SH-SY5Y (cell line): ENCODE measurements around the gene STK32C.
A peak's percentile ranks its signal among the peaks of the same experiment; 100 is the strongest.

Experiments used
- GATA2 ChIP-seq: IDR thresholded peaks from 2 replicates; pipeline ENCODE4 v1.6.1; 2011; ENCODE audit warnings: mild to moderate bottlenecking, low read depth, low read length
- GATA3 ChIP-seq: IDR thresholded peaks from 2 replicates; pipeline ENCODE4 v1.6.1; 2011; ENCODE audit warnings: low read depth, mild to moderate bottlenecking, low read length, moderate library complexity

STK32C gene

DNA sequence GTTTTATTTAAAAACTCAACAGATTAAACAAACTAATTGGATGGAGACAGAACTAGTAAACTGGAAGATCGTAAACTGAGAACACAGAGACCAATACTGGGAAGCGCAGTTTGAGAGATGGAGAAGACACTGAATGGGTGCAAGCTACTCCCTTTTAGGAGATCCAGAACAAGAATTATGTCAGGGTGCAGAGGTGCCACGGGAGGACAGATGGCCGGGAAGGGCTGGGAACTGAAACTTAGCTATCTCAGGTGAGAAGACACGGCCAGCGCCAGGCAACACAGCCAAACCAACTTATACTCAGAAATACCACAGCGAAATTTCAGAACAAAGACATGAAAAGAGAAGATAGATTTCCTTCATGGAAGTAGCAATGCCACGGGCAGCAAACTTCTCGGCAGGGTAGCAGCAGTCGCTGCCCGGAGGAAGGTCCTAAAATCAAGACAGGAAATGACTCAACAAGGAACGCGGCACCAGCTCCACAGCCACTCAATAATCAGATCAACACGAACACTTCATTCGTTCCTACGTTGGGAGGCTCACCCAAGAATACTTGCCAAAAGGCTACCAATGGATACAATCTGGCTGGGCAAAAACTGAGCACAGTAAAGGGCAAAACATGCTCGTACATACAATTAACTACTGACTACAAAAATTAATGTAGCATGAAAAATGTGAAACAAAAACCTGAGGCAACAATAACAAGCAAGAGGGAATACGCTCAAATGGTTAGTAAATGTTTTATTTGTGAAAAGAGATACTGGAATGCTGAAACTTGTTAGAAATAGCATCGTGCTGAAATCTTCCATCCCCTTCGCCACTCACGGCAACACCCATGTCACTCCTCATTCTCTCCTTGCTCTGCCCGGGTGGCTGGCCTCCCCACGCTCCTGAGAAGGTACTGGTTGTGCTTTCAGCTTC is 22.1 kb upstream of the STK32C start:
- TF ChIP-seq GATA3 (no peak), GATA2 (no peak)

DNA sequence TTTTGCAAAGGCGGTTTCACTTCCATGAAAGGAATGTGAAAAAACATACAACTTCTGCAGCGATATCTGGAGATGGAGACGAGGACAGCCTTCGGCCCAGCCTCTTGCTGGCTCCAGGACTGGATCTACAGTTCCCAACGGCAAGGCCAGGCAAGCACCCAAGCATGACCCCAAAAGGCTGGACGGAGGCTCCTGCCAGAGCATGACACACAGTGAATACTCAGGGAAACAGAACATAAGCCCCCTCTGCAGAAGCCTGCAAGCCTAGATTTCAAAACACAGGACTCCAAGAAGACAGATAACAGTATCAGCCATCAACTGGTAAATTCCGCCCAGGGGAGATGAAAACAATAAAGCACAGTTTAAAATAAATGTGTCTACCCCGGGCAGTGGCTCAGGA is 21.0 kb upstream of the STK32C start:
- TF ChIP-seq GATA3 (no peak), GATA2 (0 out of 2 replicates have a peak, but pooled peaks have one; percentile 38)

DNA sequence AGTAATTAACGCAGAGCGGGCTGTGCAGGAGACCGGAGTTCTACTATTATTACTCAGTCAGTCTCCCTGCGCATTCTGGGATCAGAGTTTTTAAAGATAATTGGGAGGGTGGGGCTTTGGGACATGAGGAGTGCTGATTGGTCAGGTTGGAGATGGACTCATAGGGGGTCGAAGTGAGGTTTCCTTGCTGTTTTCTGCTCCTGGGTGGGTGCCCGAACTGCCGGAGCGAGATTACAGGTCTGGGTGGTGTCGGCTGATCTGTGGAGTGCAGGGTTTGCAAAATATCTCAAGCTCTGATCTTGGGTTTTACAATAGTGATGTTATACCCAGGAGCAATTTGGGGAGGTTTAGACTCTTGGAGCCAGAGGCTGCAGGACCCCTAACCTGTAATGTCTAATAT is 20.4 kb upstream of the STK32C start:
- no peak for TF ChIP-seq GATA3
- no peak for TF ChIP-seq GATA2

DNA sequence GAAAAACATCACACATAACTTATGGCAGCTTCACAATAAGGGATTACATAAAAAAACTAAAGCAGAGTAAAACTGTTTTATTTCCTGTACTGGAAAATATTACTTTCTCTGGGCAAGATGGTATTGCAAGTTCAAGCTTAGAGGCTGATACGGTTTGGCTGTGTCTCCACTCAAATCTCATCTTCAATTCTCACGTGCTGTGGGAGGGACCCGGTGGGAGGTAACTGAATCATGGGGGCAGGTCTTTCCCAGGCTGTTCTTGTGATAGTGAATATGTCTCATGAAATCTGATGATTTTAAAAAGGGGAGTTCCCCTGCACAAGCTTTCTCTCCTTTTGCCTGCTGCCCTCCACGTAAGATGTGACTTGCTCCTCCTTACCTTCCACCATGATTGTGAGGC is 19.2 kb upstream of the STK32C start:
- TF ChIP-seq GATA3 (no peak), GATA2 (no peak)

DNA sequence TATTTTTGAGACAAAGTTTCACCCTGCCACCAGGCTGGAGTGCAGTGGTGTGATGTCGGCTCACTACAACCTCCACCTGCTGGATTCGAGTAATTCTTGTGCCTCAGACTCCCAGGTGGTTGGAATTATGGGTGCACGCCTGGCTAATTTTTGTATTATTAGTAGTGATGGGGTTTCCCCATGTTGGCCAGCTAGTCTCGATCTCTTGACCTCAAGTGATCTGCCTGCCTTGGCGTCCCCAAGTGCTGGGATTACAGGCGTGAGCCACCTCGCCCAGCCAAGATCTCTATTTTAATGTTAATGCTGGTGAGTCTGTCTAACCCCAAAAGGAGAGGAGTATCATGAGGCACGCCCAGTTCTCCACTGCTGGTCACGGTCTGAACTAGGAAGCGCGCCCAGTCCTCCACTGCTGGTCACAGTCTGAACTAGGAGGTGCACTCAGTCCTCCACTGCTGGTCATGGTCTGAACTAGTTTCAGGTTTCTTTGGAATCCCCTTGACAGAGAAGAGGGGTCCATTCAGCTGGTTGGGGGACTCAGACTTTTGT is 18.7 kb upstream of the STK32C start:
- 0 out of 2 replicates have a peak, but pooled peaks have one; percentile 5 for TF ChIP-seq GATA3
- TF ChIP-seq GATA2: no peak; the same call in 1 of the 2 replicates

DNA sequence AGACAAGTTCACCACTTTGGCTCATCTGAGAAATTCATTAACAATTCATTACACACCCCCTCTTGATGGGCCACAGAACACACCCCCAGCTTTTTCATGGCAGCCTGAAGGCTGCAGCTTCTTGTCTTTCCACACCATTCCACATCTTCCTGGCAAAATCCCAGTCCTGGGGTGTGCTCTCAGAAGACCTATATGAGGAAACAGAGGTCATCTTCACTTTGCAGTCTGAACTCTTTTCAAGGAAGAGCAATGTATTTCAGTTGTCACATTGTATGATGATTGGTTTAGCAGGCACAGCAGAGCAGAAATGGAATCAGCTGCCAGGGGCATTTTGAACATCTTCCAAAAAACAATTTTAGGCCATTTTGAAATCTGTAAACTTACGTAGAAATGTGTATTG is 16.4 kb upstream of the STK32C start:
- TF ChIP-seq GATA3: no peak
- no peak for TF ChIP-seq GATA2

DNA sequence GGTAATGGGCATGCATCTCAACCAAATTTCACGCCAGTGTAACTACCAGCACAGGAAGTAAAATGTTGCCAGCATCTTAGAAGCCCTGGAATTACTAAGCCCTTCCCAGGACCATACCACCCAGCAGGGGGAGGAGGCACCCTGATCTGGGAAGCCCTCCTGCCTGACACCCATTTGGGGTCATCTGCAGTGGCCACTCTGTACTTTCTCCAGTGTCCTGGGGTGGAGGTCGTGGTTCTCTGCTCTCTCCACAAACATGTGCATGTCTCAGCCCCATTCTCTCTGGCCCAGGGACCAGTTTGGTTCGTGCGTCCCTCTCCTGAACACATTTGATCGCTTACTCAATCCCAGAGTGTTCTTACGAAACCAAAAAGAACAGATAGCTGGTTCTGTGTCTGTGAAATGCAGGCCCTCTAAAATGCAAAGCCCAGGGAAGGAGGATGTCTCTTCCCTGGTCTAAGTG is 14.9 kb upstream of the STK32C start:
- TF ChIP-seq GATA3 (no peak), GATA2 (no peak)

DNA sequence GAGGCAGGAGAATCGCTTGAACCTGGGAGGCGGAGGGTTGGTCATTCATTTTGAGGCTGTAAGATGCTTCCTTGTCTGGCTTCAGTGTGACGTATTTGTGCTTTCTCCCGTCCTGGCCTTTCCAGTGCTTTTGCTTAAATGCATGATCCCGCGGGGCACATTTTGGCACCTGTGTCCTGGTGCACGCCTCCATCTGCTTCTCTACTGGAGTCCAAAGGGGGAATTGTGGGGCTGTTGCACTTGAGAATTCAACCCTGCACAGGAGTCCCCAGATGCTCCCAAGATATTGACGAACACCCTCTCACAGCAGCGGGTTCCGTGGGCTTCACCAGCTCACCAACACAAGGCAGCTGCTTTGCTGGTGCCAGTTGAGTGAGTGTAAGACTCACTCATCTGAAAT is 14.0 kb upstream of the STK32C start:
- TF ChIP-seq GATA2 (no peak), GATA3 (no peak)

DNA sequence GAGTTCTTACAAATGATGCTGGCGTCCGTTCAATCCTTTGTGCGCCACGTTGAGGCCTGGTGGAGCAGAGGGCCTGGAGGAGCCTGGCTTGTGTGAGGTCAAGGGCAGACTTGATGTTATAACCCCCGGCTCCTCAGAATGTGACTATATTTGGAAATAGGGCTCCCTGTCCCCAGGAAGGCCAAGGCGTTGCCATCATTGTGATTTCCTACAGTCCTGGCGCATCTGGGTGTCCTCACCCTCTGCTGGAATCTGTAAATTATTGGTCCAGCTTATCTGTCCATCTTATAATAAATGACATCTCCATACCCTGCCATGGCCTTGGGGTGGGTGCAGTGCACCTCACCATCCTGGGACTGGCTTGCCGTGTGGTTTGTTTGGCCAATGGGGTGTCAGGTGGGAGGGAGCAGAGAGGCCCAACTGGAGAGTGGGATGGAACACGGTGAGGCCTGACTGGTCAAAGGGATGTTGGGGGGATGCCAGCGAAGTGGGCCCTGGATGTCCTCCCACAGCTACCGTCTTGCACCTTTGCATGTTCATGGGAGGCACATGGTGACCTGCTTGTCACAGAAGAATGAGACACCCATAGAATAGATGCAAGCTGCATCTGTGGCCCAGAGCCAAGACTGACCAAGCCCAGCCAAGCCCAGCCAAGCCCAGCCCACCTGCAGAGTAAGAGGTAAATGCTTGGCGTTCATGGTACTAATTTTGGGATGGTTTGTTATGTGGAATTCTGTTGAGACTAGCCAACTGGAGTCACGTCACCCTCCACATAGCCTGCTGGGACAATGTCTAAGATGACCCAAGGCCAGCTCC is 13.1 kb upstream of the STK32C start:
- no peak for TF ChIP-seq GATA2
- TF ChIP-seq GATA3: no peak

DNA sequence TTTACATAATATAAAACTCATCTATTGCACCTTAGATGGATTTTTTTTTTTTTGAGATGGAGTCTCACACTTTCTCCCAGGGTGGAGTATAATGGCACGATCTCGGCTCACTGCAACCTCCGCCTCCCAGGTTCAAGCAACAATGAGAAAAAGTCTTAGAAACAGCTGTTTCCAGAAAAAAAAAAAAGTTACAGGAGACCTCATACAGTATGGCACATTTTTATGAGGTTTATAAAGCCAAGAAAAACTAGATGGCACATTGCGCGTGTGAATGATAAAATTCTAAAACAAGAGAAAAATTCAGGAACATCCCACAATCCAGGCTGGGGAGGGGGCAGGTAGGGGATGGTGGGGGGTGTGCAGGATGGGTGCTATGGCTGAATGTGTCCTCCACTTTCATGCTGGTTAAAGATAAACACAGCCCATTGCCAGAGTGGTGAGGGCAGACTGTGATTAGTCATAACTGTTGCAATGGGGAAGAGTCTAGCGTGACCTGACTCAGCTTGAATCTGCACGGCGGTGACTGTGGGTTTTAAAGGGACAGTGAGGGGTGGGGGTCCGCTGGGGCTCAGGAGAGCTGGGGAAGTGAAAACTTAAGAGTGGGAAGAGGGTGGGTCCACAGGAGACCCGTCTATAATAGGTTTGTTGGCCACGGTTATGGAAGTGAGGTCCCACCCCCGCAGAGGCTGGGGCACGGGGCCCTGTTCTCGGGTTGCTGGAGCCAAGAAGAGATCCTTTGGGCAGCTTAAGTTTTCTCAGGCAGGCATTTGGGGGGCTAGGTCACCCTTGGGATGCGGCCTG is 12.3 kb upstream of the STK32C start:
- TF ChIP-seq GATA3: no peak
- TF ChIP-seq GATA2: no peak

DNA sequence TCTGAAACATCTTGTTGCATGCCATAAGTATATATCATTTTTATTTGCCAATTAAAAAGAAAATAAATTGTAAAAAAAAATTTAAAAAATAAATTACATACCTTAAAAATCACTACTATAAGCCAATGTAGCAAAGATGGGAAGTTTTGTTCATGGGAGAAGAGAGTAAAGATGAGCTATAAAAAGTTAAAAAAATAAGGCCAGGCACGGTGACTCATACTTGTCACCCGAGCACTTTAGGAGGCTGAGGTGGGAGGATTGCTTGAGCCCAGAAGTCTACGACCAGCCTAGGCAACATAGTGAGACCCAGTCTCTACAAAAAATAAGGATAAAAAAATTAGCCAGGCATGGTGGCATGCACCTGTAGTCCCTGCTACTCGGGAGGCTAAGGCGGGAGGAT is 8.4 kb upstream of the STK32C start:
- TF ChIP-seq GATA2 (no peak), GATA3 (no peak)

DNA sequence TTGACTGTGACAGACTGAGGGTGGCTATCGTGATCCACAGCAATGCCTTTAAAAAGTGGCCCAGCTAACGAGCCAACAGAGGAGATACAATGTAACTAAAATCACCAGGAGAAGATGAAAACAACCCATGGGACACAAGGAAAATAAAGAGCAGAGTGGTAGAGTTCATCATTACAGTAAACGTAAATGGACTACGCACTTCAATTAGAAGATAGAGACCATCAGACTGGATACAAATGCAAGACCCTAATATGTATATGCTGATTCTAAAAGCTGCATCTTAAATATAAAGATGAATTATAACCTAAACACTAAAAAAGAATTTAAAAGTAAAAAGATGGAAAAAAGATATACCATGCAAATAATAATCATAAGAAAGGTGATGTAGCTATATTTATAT is 6.6 kb upstream of the STK32C start:
- TF ChIP-seq GATA2: no peak
- no peak for TF ChIP-seq GATA3

DNA sequence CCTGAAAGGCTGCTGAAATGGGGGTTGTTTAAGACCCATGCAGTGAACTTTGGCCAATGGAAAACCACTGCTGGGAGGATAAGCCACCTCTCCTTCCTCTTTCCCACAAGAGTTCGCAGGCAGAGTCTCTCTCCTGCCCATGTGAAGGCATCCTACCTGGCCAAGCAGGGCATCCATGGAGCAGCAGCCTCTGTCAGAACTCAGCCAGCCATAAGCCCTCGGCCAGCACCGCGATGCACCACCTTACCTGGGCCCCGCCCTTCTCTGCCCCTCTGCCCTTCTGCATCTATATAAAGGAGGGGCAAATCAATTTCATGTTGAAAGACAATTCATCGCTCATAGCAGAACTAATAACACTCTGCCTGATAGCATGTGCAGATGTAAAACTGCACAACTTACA is 6.1 kb upstream of the STK32C start:
- TF ChIP-seq GATA2 (no peak), GATA3 (no peak)

DNA sequence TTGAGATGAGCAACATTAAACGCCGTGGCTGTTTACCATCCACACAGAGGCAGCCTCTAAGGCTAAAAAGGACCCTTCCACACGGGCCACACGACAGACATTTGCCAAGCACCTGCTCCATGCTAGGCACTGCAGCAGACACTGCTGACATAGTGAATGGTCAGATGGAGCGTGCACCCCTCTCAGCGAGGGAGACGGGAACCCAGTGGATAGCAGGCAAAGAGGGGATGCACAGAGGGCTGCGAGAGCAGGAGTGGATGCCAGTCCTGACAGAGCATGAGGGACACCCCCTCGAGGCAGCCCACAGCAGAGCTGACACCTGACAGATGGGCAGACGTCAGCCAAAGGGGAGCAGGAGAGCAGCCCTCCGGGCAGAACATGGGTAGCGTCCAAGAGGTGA is 5.6 kb upstream of the STK32C start:
- TF ChIP-seq GATA3 (no peak), GATA2 (no peak)
